Esophagus squamous epithelium (tissue), 5 donors: ENCODE data around the gene CMTM1. TPM values are rescaled to one million over a fixed set of nuclear protein-coding genes. Genes with fewer than 3 reads are reported as not detected.

Source experiments
- DNase-seq: peaks from one replicate; lab custom pipeline; 2025; lab: John Stamatoyannopoulos, UW
- H3K27ac ChIP-seq, 4 donors: fragments of 200-600 bp; sonication (generic); one replicate each; pipeline ENCODE4 v1.5.1; 2016 to 2019; ENCODE audit warnings: mild to moderate bottlenecking in 1 of 4
- H3K27me3 ChIP-seq, 4 donors: fragments of 200-600 bp; sonication (generic); 1 replicate in 3 of 4; 2 replicates in 1 of 4; pipeline versions ENCODE4 v1.5.1 to v1.6.0; 2017 to 2021; ENCODE audit warnings: antibody characterized with exemption in 1 of 4
- H3K36me3 ChIP-seq, 3 donors: fragments of 200-600 bp; sonication (generic); one replicate each; pipeline ENCODE4 v1.5.1; 2016 to 2019
- H3K4me1 ChIP-seq, 3 donors: fragments of 200-600 bp; sonication (generic); one replicate each; pipeline ENCODE4 v1.5.1; 2017 to 2019
- H3K4me3 ChIP-seq, 4 donors: fragments of 200-600 bp; sonication (generic); 1 replicate in 3 of 4; 2 replicates in 1 of 4; pipeline ENCODE4 v1.5.1; 2016 to 2019; ENCODE audit warnings: mild to moderate bottlenecking in 2 of 4, moderate library complexity in 1 of 4
- H3K9me3 ChIP-seq, 3 donors: fragments of 200-600 bp; sonication (generic); one replicate each; pipeline ENCODE4 v1.5.1; 2016 to 2019
- CTCF ChIP-seq, 6 experiments: fragments of 450-650 bp in 4 of 6; fragments of 200-600 bp in 2 of 6; sonication (generic) in 2 of 6; IDR thresholded peaks; one replicate each; pipeline ENCODE4 v1.5.1; 2016 to 2019; ENCODE audit warnings: antibody characterized with exemption in 6 of 6, mild to moderate bottlenecking in 4 of 6, moderate library complexity in 4 of 6
- POLR2A ChIP-seq, 4 donors: fragments of 450-650 bp; IDR thresholded peaks; one replicate each; pipeline ENCODE4 v1.6.1; 2017; ENCODE audit warnings: antibody characterized with exemption in 4 of 4, mild to moderate bottlenecking in 4 of 4, moderate library complexity in 3 of 4
- WGBS, 2 donors: methylation state at CpG; one replicate each; pipeline ENCODE4 v1.1.5; 2018; 5-methylcytosine and 5-hydroxymethylcytosine counted together
- intact Hi-C: fragments of 100-400 bp; cut with DNase I; formaldehyde crosslinking; loops from one replicate; pipeline ENCODE4 v1.15.0; 2022
- total RNA-seq, 4 donors: library from RNA; depleted of rRNA; stranded (reverse); fragments of >200 nt; gene quantifications; one replicate each; pipeline ENCODE4 v1.1.0, GENCODE V29; 2016
- donor health status: DM: yes; HTN: yes; CAD: no.

Gene CMTM1
- total RNA-seq, 4 donors from 2014 or later: 1.3 to 1.5 TPM; not detected in 2

- no peak for DNase-seq
- TF ChIP-seq POLR2A (IDR thresholded peaks at IDR 0.05) (no peak), CTCF (IDR thresholded peaks at IDR 0.05) (no peak)
- Histone ChIP-seq H3K9me3 (no peaks in the 10 kb centered on the region), H3K27me3 (no peaks in the 10 kb centered on the region), H3K4me1 (peaks cover 0 to 9% (median 2%) of the 10 kb centered on the region in 3 donors), H3K36me3 (peaks cover 24 to 99% (median 33%) of the 10 kb centered on the region in 3 donors), H3K27ac (no peak overlapping the region), H3K4me3 (no peak overlapping the region)
- WGBS, 2 donors: 86 to 88% methylated on average over 6 of the region's 6 CpGs
- intact Hi-C loops: no loop called here
Measured at GRCh38 chr16:66529475-66529874, 36.8 kb upstream of the CMTM1 start.

- TF ChIP-seq CTCF (IDR thresholded peaks at IDR 0.05) (no peak), POLR2A (IDR thresholded peaks at IDR 0.05) (no peak)
- H3K27ac ChIP-seq: no peak overlapping the region
- peaks cover 0 to 7% (median 0%) of the 10 kb centered on the region in 3 donors for H3K4me1 ChIP-seq
- WGBS, 2 donors: 100% methylated on average over 1 of the region's 1 CpG
- no peaks in the 10 kb centered on the region for H3K9me3 ChIP-seq
- intact Hi-C loops: no loop called here
- no peaks in the 10 kb centered on the region for H3K27me3 ChIP-seq
- H3K36me3 ChIP-seq: peaks cover 8 to 99% (median 22%) of the 10 kb centered on the region in 3 donors
- H3K4me3 ChIP-seq: no peak overlapping the region
- no peak for DNase-seq
Measured at GRCh38 chr16:66534376-66534799, 31.9 kb upstream of the CMTM1 start.

GRCh38 chr16:66536525-66536924 is 29.7 kb upstream of the CMTM1 start:
- intact Hi-C loops: no loop called here
- TF ChIP-seq CTCF (IDR thresholded peaks at IDR 0.05): no peak
- no peak for TF ChIP-seq POLR2A (IDR thresholded peaks at IDR 0.05)

GRCh38 chr16:66537236-66537635 is 29.0 kb upstream of the CMTM1 start:
- intact Hi-C loops: no loop called here
- peaks cover 0 to 94% (median 4%) of the 10 kb centered on the region in 3 donors for H3K36me3 ChIP-seq
- no peaks in the 10 kb centered on the region for H3K27me3 ChIP-seq
- H3K4me3 ChIP-seq: no peak overlapping the region
- H3K9me3 ChIP-seq: no peaks in the 10 kb centered on the region
- 83 to 89% methylated on average over 2 of the region's 2 CpGs for WGBS, 2 donors
- H3K27ac ChIP-seq: no peak overlapping the region
- peaks cover 0 to 12% (median 0%) of the 10 kb centered on the region in 3 donors for H3K4me1 ChIP-seq
- TF ChIP-seq CTCF (IDR thresholded peaks at IDR 0.05): no peak
- TF ChIP-seq POLR2A (IDR thresholded peaks at IDR 0.05): no peak
- no peak for DNase-seq

More at GRCh38 chr16:66536525-66536924, 29.7 kb upstream of the CMTM1 start:
- Histone ChIP-seq H3K4me3 (no peak overlapping the region), H3K27ac (no peak overlapping the region), H3K4me1 (peaks cover 0 to 12% (median 0%) of the 10 kb centered on the region in 3 donors), H3K27me3 (no peaks in the 10 kb centered on the region), H3K36me3 (peaks cover 0 to 96% (median 4%) of the 10 kb centered on the region in 3 donors), H3K9me3 (no peaks in the 10 kb centered on the region)
- 83 to 94% methylated on average over 3 of the region's 4 CpGs for WGBS, 2 donors
- no peak for DNase-seq

- no peak overlapping the region for H3K27ac ChIP-seq
- DNase-seq: no peak
- 83 to 85% methylated on average over 2 to 5 of the region's 5 CpGs for WGBS, 2 donors
- H3K4me3 ChIP-seq: no peak overlapping the region
- H3K9me3 ChIP-seq: no peaks in the 10 kb centered on the region
- intact Hi-C loops: no loop called here
- peaks cover 0 to 91% (median 4%) of the 10 kb centered on the region in 3 donors for H3K36me3 ChIP-seq
- no peaks in the 10 kb centered on the region for H3K27me3 ChIP-seq
- H3K4me1 ChIP-seq: peaks cover 0 to 12% (median 0%) of the 10 kb centered on the region in 3 donors
- TF ChIP-seq CTCF (IDR thresholded peaks at IDR 0.05) (no peak), POLR2A (IDR thresholded peaks at IDR 0.05) (no peak)
Measured at GRCh38 chr16:66538910-66539309, 27.3 kb upstream of the CMTM1 start.
